ENCODE data around the gene ZFAND3.

The ZFAND3 gene

DNA sequence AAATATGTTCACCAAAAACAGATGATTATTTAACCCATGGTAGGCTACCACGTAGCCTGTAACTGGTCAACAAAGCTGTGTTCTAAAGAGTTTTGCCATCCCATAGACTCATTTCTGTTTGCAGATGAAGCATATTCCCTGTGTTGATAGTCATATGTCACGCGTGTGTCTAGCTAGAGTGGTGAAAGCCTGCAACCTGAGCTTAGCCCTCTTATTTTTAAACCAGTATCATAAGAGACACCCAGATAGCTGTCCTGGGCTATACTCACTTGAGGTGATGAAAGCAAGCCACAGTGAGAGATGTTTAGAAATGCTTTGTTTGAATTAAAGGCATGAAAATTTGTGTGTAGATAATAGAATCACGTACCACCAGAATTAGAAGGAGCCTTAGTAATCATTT lies 307.8 kb downstream of the ZFAND3 start:
- TF ChIP-seq, protein P1, sequence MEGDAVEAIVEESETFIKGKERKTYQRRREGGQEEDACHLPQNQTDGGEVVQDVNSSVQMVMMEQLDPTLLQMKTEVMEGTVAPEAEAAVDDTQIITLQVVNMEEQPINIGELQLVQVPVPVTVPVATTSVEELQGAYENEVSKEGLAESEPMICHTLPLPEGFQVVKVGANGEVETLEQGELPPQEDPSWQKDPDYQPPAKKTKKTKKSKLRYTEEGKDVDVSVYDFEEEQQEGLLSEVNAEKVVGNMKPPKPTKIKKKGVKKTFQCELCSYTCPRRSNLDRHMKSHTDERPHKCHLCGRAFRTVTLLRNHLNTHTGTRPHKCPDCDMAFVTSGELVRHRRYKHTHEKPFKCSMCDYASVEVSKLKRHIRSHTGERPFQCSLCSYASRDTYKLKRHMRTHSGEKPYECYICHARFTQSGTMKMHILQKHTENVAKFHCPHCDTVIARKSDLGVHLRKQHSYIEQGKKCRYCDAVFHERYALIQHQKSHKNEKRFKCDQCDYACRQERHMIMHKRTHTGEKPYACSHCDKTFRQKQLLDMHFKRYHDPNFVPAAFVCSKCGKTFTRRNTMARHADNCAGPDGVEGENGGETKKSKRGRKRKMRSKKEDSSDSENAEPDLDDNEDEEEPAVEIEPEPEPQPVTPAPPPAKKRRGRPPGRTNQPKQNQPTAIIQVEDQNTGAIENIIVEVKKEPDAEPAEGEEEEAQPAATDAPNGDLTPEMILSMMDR (IDR thresholded peaks at IDR 0.05; ENCODE audit: borderline replicate concordance, control extremely low read depth, extremely low read depth, insufficient read depth, missing control alignments): no peak
- DNase-seq (ENCODE audit: low spot score): no peak
- in situ Hi-C loops (cut with MboI; ENCODE audit: low sequenced_read_pairs, unreplicated experiment): no loop called here

DNA sequence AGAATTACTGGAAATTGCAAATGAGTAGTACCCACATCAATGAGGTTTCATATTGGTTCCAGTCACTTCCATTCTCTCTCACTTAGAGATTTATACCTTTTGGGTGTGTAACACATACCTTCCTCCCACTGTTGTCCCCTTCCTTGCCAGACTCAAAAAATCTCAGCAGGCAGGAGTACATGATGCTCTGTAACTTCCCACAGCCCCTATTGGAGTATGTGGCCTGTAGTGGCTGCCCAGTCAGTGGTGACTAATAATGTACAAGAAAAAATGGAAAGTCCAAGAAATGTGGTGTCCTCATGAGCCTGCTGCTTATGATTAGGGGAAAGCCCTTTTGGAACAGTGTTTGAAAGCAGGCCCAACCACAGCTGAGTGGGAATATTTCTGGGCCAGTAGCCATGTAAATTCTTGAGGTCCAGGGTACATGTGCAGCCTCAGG lies 312.0 kb downstream of the ZFAND3 start:
- in situ Hi-C loops (cut with MboI; ENCODE audit: low sequenced_read_pairs, unreplicated experiment): no loop called here
- no peak for DNase-seq (ENCODE audit: low spot score)
- TF ChIP-seq, protein P1 (IDR thresholded peaks at IDR 0.05; ENCODE audit: borderline replicate concordance, control extremely low read depth, extremely low read depth, insufficient read depth, missing control alignments): no peak

DNA sequence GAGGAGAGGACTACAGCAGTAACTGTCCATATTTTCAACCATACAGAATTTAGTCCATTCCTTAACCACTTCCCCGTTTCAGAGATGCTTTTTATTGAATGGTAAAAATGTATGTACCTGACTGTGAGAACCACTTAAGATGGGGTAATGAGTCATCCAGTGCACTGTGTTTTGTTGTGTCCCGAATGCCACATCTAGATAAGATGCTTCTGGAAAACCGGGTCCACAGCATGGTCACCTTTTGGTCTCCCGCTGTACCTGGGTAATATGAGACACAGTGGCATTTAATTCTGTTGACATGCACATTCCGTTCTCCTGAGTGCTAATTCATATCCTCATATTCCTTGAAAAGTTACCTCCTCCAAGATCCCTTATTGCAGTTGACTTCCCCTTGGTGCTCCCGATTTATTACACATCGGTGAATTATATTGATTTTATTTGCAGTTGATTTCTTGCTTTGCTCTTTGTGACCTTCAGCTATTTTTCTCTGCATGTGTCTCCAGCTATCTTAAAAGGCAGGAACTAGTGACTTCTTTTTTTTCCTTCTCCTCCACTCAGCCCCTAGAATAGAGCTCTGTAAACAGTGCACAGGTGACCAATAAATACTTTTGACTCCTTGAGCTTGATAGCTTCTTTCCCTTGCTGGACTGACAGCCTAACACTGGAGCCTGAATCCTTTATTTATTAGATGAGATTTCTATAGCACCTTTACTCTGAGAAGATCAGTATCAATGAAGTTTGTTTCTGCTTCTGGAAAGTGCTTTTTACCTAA lies 314.6 kb downstream of the ZFAND3 start:
- DNase-seq (ENCODE audit: low spot score): no peak
- in situ Hi-C loops (cut with MboI; ENCODE audit: low sequenced_read_pairs, unreplicated experiment): no loop called here
- TF ChIP-seq, protein P1 (IDR thresholded peaks at IDR 0.05; ENCODE audit: borderline replicate concordance, control extremely low read depth, extremely low read depth, insufficient read depth, missing control alignments): no peak

DNA sequence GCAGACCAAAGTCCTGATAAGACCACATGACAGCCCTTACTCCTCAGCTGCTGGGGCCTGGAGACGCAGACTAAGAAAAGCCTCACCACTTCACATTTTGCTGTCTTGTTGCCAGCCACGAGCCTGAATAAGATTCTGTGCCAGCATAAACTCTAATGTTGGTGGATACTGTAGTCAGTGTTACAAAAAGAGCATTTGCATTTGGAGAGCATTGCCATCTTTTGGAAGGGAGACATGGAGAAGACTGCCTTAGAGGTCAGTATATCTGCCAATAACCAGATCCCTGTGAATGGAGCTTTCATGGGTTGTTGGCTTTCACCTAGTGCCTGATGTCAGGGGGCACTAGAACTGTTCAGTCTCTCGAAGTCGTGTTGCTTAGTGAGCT lies 315.2 kb downstream of the ZFAND3 start:
- in situ Hi-C loops (cut with MboI; ENCODE audit: low sequenced_read_pairs, unreplicated experiment): no loop called here
- TF ChIP-seq, protein P1 (IDR thresholded peaks at IDR 0.05; ENCODE audit: borderline replicate concordance, control extremely low read depth, extremely low read depth, insufficient read depth, missing control alignments): no peak

DNA sequence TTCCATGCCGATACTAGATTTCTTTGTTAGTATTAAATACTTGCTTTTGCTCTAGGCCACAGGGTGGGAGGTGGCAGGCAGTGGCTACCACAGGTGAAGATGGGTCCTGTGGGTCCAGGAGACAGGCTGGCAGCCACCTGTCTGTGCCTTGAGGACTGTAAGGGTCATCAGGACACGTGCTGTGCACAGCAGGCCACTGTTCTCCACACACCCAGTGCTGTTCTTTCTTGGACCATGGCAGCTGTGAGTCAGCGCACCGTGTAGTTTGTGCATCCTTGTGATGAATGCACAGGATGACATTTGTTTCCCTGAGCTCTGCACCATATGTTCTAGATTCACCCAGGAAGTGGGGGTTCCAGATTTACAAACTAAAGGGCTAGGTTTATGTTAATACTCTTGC lies 317.0 kb downstream of the ZFAND3 start:
- no peak for DNase-seq (ENCODE audit: low spot score)
- TF ChIP-seq, protein P1 (IDR thresholded peaks at IDR 0.05; ENCODE audit: borderline replicate concordance, control extremely low read depth, extremely low read depth, insufficient read depth, missing control alignments): no peak
- in situ Hi-C loops (cut with MboI; ENCODE audit: low sequenced_read_pairs, unreplicated experiment): no loop called here

More for the DNA sequence above, 315.2 kb downstream of the ZFAND3 start:
- DNase-seq (ENCODE audit: low spot score): no peak

DNA sequence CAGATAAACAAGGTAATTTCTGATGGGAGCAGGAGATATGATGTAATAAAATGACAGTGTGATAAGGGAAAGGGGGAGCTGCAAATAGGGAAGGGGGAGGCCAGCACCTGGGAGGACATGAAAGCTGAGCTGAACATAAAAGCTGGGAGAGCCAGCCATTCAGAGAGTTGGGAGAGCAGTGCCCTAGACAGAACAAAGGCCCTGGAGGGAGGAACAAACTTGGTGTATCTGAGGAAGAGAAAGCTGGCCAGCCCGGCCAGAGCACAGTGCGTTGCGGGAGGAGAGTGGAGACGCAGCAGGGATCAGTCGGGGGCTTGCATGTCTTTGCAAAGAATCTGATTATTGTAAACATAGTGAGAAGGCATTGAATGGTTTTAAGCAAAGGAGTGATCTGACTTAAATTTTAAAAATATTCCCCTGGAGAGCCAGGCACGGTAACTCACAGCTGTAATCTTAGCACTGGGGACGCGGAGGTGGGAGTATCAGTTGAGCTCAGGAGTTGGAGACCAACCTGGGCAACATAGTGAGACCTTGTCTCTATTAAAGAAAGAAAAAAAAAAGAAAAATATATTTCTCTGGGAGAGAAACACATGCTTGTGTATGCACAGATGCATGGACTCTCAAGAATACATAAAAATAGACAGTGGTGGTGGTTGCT lies 318.2 kb downstream of the ZFAND3 start:
- TF ChIP-seq, protein P1 (IDR thresholded peaks at IDR 0.05; ENCODE audit: borderline replicate concordance, control extremely low read depth, extremely low read depth, insufficient read depth, missing control alignments): no peak
- no peak for DNase-seq (ENCODE audit: low spot score)
- in situ Hi-C loops (cut with MboI; ENCODE audit: low sequenced_read_pairs, unreplicated experiment): no loop called here

All from GM13976 (cell line).